GM19468 (cell line): ENCODE results near the gene ARFGEF2.
"Not testable (repeated sequence)": the region's sequence is repeated elsewhere in the genome, so short reads cannot be mapped to it uniquely, and the experiment has no call there.

Experiments used
- ATAC-seq: cut with Tn5 transposase; IDR thresholded peaks from one replicate; pipeline ENCODE4 v1.9.1; 2021; ENCODE audit warnings: mild to moderate bottlenecking, moderate library complexity, moderate number of reproducible peaks; ENCODE audit not compliant: unreplicated experiment; ENCODE audit errors: extremely low read depth

ARFGEF2 gene

GRCh38 chr20:48983423-48984400, 62.2 kb downstream of the ARFGEF2 start:
- ATAC-seq, result no peak

DNA sequence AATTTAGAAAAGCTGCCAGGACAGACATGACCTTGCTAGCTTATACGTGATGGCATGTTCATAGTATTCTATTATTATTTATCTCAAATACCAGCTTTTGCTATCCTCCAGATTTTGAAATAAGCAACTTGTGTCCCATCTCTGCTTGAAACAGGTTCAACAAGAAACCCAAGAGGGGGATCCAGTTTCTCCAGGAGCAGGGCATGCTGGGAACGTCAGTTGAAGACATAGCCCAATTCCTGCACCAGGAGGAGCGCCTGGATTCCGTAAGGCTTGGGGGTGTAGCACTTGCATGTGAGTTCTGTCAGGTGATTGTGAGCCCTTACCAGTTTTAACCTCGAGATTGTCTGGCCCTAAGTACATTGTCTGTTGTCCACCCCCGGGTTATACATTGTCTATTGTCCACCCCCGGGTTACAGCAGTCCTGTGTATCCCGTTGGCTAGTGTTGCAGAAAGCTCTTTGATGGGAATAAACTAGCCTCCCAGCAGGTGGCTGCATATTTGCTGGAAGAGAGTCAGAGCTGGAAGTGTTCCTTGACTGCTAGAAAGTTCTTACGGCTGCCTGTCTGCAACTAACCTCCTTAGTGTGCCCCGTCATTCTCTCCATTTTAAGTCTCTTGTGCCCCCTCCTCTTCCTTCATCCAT, 63.2 kb downstream of the ARFGEF2 start:
- no peak for ATAC-seq

DNA sequence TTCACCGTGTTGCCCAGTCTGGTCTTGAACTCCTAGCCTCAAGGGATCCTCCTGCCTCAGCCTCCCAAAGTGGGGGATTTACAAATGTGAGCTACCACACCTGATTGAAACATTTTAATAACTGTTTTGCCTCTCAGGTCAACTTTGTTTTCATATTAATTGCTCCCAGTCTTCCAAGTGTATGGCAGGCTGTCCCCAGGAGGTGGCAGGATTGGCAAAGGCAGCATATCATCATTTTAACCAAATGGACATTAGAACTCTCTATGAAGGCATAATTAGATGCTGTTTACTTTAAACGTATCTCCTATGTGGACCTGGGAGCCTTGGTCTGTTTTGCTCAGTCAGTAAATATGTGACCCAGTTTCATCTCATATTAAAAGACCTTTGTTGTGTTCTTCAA, 65.4 kb downstream of the ARFGEF2 start:
- ATAC-seq, result no peak

- no peak for ATAC-seq
Observed at GRCh38 chr20:48990467-48990866, 69.0 kb downstream of the ARFGEF2 start.

DNA sequence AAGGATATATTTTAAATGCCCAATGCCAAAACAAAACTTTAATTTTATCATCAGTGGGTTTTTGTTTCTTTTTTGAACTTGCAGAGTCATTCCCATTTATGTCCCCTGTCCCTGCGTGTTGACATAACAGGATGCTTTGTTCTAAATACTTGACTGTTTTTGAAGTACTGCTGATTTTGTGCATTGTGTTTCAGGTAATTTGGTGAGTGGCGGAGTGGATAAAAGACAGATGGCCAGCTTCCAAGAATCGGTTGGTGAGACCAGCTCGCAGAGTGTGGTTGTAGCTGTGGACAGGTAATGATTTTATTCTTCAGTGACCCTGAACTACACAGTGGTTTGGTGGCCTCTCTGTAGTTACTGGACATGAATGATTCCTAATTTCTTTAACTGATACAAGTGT, 74.1 kb downstream of the ARFGEF2 start:
- ATAC-seq, result no peak

GRCh38 chr20:48999890-49000870, 78.7 kb downstream of the ARFGEF2 start:
- no peak for ATAC-seq

DNA sequence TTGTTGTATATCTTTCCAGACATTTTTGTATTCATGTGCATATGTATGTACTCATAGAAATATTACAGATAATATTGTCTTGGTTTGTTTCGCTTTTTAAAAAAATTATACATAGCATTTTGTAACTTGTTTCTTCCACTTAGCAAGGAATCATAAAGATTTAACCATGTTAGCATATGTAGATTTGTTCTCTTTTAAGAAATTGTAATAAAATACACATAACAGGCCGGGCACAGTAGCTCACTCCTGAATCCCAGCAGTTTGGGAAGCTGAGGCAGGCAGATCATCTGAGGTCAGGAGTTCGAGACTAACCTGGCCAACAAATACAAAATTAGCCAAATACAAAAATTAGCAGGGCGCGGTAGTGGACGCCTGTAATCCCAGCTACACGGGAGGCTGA, 80.2 kb downstream of the ARFGEF2 start:
- no peak for ATAC-seq

- no peak for ATAC-seq
Observed at GRCh38 chr20:49006446-49006980, 85.0 kb downstream of the ARFGEF2 start.

DNA sequence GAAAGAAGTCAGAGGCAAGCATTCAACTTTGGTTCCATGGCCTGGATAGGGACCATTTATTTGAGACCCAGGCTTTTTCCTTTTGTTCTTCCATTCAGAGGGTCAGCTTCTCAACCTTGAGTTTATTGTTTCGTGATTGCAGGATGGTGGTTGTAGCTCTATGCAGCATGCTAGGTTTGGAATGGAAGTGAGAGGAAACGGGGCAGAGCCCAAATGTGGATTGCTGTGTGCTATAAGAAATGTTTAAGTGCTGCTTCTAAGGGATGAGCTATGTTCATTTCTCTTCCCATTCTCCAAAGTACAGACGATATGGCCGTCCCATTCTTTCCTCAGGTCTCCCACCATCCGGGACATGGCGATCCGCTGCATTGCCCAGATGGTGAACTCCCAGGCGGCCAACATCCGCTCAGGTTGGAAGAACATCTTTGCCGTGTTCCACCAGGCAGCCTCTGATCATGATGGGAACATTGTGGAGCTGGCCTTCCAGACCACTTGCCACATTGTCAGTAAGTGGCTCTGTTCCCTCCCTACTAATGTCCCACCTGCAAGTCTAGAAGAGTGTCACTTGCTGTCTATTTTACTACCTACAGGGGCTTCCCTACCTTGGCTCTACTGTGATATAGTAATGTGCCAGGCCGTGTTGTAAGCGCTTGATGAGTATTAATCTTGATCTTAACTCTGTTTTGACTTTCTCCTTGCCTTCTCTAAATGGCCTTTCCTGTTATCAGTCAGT, 88.6 kb downstream of the ARFGEF2 start:
- no peak for ATAC-seq

DNA sequence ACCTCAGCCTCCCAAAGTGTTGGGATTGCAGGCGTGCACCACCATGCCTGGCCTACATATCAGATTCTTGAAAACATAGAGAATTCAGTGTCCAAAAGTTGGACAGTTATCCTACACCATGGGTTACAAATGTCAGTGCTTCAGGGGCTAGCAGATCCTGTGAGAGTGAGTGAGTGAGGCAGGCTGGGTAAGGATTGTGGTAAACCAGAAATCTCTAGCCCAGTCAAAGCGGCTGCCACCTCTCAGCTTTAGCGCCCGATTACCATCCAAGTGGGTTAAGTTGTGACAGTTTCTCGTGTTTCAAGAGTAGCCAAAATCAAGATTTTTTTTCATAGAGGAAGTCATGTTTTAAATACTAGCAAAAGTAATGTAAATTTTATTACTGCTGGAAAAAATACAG, 102.7 kb downstream of the ARFGEF2 start:
- no peak for ATAC-seq

DNA sequence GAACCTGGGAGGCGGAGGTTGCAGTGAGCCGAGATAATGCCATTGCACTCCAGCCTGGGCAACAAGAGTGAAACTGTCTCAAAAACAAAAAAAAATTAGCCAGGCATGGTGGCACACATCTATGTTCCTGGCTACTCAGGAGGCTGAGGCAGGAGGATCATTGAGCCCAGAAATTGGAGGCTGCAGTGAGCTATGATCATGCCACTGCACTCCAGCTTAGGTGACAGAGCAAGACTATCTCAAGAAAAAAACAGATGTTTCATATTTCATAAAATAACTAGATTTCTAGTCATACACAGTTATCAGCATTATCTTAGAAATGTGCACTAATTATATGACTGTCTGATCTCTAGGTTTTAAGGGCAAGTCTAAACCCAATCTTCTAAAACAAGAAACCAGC, 106.7 kb downstream of the ARFGEF2 start:
- not testable (repeated sequence) for ATAC-seq

GRCh38 chr20:49028684-49029083, 107.2 kb downstream of the ARFGEF2 start:
- ATAC-seq, result no peak

DNA sequence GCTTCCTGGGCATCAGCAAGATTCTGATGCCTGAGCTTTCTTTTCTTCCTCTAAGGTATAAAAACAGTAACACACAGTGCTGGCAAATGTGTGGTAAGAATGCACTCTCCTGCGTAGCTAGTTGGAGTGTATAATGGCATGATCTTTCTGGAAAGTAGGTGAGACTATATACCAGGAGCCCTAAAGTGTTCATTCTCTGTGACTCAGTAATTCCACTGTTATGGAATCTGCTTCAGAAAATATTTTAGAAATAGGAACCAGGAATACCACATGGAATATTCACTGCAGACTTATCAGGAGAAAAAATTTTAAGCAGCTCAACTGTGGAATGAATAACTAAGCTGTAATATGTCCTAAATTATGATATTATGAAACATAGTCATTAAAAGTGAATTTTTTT, 107.7 kb downstream of the ARFGEF2 start:
- no peak for ATAC-seq

GRCh38 chr20:49030954-49031619, 109.6 kb downstream of the ARFGEF2 start:
- no peak for ATAC-seq

DNA sequence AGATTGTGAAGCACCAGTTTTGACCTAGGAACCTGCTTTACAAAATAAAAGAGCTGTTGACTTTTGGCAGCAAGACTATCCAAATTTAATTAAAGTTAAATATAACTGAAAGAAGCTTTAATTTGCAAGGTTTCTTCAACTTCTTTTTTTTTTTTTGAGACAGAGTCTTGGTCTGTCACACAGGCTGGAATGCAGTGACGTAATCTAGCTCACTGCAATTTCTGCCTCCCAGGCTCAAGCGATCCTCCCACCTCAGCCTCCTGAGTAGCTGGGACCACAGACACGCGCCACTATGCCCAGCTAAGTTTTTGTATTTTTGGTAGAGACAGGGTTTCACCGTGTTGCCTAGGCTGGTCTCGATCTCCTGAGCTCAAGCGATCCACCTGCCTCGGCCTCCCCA, 110.9 kb downstream of the ARFGEF2 start:
- no peak for ATAC-seq

- ATAC-seq, result no peak
Observed at GRCh38 chr20:49034070-49034732, 112.7 kb downstream of the ARFGEF2 start.

- no peak for ATAC-seq
Observed at GRCh38 chr20:49037962-49038387, 116.5 kb downstream of the ARFGEF2 start.

- no peak for ATAC-seq
Observed at GRCh38 chr20:49039854-49040253, 118.3 kb downstream of the ARFGEF2 start.
